ENCODE measurements around the gene TPM3.
"Not testable (repeated sequence)": the region's sequence is repeated elsewhere in the genome, so short reads cannot be mapped to it uniquely, and the experiment has no call there.

TPM3 gene

DNA sequence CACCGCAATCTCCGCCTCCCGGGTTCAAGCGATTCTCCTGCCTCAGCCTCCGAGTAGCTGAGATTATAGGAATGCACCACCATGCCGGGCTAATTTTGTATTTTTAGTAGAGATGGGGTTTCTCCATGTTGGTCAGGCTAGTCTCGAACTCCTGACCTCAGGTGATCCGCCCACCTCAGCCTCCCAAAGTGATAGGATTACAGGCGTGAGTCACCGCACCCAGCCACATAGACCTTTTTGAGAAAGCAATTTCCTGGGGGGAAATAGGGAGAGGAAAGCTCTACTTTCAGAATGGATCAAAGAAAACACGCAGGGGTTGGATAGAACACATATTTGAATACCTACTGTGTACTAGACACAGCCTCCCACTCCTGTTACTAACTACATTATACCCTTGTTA is 13.9 kb upstream of the TPM3 start:
- DNase-seq, result not testable (repeated sequence)

DNA sequence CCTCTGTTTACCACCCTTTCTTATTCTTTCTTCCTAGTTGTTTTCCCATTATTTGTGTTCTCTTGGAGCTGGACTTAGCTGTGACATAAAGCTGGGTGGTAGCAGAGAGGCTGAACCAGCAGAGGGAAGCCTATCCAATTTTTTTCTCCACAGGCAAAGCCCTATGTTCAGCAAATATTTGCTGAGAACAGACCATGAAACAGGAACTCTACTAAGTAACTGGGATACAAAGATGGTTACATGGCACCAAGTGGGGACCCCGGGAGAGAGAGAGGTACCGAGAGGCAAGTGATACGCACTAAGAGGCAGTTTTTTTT is 7.6 kb upstream of the TPM3 start:
- no peak for DNase-seq

DNA sequence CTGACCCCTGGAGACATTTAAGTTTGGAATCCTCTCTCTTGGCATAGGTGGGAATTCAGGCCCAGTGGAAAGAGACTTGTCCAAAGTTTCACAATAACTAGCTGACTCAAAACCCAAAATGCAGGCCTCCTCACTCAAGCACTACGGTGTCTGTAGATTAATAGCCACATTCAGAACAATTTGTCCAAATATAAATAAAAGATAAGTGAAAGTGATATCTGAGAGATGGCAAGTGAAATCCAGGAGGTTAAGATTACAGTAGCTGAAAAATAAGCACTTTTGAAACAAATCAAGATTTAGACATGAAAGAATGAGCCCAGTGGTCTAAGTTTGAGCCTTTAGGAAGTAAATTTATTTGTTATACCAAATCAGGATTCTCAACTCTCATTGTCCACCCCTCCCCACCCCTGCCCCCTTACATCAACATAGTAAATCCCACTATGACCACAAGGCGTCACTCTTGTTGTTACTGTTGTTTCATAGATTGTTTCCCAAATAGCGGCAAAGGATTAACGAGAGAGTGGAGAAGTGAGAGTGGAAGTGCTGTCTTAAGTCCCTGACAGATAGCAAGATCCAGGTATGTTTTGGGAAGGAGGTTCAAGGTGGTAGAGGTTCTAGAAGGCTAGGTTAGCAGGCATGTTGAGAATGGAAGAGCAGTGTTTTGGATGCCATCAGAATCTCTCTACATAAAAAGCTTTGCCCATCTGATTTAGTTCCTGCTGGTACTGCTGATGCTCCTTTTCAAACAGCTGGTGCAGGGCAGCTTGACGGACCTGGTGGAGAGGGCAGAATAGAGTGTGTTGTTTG is 7.1 kb upstream of the TPM3 start:
- no peak for DNase-seq

DNA sequence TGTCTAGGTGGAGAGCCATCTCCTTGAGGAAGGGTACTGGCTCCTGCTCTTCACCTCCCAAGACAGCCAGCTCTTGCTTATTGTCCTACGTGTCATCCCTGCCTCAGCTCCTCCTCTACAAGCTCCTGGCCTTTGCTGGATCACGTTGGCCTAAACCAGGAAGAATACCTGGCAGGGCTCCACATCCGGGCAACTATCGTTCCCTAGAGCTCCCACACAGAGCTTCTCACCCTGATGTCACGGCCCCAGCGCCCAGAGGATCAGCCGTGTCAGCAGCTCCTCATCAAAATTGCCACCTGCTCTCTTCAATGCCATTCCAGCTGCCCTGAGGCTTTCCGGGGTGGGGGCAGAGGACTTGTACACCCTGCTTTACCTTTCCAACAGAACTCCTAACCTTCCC is 1.9 kb upstream of the TPM3 start:
- DNase-seq, result no peak

DNA sequence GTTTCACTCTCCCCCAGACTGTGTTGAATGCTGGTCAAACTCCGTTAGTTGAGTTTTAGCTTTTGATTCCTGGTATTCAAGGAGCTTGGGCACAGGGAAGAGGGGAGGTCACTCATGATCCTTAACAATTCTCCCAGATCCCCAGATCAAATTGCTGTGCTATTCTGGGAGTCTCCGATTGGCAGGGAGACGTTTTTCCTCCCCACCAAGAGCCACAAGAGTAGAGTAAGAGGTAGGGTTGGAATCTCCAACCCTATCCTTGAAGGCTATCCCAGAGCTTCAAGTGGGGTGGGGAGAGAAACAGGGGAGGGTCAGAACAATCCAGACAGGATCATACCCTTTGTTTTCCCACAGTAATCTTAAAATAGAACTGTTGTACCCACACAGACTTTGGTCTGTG is 576 bp upstream of the TPM3 start:
- DNase-seq, result no peak

DNA sequence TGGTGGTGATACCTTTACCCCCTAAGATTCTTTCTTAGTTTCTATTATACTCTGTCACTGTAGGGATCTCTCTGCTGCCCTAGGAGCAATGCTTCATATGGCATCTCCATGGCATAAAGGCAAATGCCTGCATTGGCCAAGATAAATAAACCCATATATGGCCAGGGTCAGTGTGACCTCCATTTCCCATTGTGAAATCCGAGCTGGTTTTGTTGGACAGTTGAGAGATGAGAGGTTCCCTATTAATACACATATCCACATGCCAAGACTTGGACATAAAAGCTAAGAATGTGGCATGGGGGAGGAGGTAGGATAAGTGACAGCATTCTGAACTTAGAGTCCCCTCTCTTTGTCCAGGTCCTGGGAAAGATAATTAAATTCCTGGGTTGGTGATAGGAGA is 1.4 kb downstream of the TPM3 start:
- no peak for DNase-seq

DNA sequence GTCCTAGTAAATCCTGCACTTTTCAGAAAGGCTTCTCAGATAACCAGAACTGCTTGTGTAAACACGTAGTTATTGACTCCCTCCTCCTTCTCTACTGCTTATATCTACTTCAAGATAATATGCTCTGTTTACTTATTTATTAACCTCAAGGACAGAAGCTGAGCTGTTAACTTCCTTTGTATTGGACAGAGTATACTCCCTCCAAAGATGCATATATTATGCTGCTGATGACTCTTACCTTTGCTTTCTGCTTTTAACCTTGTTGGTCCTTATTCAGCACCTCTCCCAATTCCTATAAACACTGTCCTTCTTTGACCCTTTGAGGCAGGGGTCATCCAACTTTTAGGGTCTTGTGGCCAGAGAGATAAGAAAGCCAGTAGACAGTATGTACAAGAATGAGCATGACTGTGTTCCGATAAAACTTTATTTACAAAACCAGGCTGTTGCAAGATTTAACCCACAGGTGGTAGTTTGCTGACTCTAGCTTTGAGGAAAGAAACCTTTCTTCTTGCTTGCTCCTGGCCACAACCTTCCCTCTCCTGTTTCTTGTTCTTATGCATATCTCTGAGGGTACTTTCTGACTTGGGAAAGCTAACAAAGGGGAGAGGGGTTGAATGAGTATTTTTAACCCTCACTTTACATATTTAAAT is 4.9 kb downstream of the TPM3 start:
- no peak for DNase-seq

DNA sequence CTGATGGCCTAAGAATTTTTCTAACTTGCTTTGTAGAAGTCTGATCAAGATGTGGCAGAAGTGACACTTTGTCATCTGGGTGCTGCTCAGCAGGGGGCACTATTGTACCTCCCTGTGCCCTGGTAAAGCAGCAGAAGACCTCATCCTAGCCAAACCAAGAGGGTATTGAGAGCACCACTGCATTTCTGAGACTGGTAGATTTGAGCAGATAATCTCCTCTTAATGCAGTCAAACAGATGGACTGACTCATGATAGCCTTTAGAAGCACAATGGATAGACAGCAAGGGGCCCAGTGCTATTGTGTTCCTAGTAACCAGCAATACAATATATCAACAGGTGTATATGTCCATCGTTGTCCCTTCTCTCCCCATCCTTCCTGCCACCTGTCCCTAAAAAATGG is 5.7 kb downstream of the TPM3 start:
- peak; percentile 25 for DNase-seq

DNA sequence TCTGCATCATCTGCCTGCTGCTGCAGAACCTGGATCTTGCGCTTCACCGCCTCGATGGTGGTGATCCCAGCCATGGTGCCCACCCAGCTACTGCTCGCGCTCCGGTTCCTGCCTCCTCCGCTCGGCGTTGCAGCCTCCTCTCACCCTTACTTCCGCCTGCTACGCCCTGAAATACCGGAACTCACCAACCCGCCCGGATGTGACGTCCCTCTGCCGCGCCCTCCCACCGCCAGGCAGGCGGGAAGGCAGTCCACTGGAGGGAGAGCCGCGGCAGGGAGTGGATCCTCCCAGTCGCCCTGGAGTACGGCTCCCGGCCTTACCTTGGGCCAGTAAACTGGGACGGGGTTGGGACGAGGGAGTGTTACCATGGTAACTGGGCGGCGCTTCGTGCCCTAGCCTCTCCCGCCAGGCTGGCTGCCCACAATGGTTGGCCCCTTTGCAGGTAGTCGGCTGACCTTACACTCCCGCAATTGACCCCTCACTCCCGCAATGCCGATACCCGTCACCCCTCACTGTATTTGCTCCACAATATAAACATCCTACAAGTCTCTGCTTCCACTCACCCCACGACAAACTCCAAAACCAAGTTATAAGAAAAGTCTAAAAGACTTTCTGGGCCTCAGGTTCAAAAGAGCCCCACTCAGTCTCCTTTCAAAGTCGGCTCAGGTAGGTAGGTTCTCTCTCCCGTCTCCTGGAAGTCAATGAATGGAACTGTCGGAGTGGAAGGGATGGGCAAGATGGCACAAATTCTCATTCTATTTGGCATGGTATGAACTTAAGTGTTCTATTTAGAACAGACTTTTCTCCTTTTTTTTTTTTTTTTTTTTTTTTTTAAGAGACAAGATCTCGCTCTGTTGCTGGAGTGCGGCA is 8.6 kb downstream of the TPM3 start:
- DNase-seq, result peak; percentile 90

DNA sequence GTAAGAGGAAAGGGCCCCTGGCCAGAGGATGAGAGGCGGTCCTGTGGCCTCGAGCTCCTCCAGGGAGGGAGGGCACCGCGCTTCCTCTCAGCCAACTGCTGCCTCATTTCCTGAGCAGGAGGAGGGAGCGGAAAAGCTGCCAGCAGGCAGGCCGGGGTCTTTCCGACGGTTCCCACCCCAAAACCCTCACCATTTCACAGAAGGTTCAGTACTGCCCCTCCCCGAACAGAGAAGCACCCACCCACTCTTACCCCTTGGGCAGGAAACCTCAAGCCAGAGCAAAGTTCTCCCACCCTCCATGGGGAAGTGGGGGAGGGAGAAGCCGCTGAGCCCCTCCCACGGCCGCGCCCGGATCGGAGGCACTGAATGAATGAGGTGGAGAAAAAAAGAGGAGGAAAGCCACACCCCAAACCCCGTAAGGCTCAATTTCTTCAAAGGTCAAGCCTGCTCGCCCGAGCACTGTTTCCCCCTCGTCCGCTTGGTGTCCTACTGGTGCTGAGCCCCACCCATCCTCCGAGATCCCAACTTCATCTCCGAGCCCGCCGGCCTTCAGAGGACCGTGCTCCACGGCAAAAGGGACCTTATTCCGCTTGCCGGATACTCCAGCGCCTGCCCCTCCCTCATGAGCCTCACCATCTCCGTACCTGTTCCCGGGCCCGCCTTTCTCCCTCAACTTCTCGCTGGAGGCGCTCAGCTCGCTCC is 9.4 kb downstream of the TPM3 start:
- DNase-seq, result no peak

DNA sequence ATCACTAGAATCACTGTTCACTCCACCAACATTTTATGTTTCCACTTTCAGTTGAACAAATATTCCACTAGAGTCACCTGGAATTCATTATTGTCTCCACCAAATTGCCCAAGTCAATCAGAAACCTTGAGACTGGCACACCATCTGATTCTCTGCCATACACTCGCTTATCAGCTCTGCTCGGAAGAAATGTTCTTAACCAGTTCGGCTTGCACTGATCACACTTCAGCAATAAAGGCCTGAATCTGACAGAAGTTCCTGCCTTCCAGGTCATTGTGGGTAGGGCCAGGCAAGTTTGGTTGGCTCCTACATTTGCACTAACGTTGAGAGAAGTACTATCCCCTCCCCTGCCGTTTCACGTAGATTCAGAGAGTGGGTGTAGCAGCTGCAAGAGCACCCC is 10.0 kb downstream of the TPM3 start:
- DNase-seq, result no peak

DNA sequence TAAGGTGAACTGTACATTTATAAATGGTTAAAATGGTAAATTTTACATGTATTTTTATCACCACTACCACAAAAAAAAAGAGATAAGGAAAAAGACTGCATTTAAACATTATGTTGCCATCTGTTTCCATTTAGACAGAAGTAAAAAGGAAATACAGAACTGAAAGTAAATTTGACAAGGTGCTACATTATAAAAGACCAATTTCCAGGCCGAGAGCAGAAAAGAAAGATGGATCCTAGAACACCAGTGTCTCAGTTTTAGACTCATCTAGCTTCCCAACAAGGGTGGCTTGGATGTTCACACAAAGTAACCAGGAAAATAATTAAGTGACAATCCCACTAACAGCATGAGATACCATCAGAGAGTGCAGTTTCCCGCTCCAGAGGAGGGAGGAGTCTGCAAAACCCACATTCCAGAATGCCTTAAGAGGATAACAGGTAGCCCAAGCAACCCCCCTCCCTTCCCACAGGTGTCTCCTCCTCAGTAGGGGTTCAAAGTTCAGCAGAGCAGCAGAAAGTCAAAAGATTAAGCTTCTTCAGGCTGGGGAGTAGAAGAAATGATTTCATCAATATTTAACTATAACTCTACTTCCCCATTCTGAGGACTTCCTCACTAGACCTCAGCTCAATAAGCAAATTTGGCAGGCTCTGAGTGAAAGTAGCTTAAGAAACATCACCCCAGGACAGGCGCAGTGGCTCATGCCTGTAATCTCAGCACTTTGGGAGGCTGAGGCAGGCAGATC is 11.8 kb downstream of the TPM3 start:
- DNase-seq, result no peak

DNA sequence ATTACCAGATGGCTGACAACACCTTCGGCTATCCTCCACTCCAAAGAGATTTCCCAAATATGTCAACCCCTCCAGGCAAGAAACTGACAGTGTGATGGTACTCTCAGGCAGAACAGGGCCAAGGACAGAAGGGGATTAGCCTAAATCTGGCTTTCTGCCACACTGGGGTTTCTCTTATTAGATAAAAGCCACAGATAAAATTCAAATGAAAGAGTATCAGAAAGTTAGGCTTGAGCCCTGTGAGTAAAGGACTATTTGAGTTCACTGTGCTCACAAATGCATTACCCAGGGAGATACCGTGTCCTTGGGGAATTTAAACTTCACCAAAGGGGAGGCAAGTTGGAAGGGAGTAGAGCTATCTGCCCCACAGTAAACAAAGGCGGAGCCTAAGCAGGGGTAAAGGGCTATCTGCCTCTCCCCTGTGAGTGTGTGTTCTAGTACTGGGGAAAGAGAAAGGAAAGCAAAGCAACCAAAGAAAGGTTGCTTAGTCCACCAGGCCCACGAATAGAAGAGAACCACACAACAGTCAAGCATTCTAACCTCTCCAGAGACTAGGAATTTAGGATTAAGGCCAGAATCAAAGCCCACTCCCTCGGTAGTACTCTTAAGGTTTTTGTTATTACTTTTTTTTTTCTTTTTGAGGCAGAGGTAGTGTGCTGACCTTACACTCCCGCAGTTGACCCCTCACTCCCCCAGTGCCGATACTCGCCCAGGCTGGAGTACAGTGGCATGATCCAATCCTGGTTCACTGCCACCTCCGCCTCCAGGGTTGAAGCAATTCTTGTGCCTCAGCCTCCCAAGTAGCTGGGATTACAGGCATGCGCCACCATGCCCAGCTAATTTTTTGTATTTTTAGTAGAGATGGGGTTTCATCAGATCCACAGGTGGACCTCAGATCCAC is 12.7 kb downstream of the TPM3 start:
- no peak for DNase-seq

DNA sequence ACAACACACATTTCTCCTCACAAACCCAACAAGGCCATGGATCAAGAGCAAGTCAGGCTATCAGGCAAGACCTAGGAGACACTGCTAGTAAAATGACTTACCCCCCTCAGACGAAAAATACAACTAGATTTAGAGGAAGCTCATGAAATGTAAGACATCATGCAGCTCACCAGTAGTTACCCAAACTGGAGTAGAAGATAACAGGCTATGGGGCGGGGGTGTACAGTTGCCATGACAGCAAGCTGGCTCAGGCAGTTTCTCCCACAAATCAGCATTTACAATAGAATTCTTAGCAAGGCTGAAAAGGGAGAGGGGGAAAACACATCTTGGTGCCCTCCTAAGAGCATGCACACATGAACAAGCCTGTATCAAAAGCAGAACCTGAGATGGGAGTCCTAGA is 13.9 kb downstream of the TPM3 start:
- no peak for DNase-seq

DNA sequence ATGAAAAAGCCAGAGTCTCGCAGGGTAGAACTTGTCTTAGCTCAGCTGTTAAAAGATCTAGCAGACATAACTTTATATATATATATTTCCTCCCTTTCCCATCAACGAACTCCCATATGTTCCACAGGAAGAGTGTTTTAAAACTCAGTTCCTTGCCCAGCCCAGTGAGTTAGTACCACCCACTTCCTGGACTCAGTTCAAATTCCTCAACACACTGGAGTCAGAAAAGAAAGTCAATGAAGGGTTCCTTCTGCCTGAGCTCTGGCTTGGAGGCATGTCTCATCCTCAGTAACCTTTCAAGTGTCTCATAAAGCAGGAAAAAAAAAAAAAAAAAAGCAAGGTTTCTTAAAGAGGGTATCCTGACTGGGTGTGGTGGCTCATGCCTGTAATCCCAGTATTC is 15.6 kb downstream of the TPM3 start:
- DNase-seq, result no peak

DNA sequence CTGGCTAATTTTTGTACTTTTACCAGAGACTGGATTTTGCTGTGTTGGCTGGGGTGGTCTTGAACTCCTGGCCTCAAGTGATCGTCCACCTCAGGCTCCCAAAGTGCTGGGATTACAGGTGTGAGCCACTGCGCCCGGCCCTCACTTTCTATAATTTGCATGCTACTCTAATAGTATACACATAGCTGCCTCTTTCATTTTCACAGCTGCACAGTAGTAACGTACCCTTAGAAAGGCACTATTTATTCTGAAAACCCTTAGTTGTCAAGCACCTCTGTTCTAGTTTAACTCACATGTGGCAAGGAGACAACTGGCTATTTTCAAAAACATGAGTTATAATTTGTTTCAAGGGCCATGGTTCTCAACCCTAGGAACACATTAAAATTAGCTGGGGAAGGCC is 17.2 kb downstream of the TPM3 start:
- DNase-seq, result no peak

DNA sequence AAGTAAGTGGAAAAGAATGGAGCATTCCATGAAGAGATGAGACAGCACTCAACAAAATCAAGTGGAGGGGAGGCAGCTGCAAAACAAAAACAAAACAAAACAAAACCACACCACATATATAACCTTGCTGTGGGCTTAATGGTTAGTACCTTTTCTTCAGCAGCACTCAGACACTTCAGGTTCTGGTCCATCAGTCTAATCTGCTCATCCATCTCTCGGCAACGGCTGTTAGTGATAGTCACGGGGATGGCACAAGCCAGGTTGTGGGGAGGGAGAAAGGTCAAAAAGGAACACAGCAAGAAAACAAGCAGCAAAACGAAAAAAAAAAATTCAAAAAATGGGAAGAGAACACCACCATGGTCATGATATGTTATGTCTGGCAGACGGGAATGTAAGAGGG is 20.0 kb downstream of the TPM3 start:
- DNase-seq, result no peak

DNA sequence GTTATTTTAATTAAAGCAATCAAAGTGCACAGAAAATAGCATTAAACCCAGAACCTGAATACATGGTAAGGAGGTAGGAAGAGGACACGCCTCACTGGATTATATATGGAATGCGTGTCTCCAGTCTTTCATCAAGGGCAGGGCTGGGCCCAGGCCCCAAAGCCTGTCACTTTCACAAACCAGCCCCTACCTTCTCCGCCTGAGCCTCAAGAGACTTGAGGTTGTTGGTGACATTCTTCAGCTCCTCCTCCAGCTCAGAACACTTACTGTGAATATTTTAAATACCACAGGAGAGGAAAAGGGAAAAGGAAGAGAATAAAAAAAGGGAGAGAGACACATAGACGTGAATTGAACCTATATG is 20.7 kb downstream of the TPM3 start:
- DNase-seq, result no peak

DNA sequence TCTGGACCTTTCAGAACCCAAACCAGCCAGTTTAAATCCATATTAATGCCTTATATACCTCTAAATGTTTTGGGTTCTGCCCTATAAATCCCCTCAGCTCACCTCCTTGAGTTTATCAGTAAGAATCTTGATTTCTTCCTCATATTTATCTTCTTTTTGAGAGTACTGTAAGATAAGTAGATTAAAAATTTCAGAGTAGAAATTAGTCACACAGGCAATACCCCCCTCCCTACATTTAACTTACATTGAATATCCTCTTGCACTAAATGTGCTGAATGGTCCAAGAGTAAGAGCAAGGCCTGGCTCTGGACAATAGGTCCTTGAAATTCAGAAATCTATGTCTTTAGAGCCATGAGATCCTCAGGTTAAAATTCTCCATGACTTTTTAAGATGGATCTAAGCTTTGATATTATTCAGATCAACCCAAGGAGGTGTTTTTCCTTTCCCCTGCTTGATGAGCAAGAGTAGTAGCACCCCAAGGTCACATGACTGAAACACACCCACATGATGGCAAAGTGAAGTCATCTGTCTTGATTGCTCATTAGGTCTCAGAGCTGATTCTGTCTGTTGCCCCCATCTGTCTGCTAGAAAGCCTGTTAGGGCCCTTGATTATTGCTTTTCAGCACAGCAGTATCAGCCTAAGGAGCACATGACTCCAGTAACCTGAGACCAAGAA is 21.2 kb downstream of the TPM3 start:
- DNase-seq, result no peak

DNA sequence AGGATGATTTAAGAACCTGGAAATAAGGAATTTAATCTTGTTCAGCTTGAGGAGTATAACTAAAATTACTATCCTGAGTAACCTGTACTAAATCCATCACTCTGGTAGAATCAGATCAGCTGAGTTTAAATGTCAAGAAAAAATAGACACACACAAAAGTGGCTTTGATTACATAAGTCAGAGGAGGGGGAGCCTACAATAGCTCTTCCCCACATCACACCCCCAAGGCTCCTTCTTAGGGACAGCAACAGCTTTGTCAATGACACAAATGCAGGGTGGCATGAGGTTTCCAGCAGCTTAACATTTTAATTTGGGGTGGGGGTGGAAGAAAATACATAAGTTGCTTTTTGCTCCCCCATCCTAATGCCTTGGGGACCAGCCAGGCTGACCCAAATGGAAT is 24.4 kb downstream of the TPM3 start:
- DNase-seq, result no peak

DNA sequence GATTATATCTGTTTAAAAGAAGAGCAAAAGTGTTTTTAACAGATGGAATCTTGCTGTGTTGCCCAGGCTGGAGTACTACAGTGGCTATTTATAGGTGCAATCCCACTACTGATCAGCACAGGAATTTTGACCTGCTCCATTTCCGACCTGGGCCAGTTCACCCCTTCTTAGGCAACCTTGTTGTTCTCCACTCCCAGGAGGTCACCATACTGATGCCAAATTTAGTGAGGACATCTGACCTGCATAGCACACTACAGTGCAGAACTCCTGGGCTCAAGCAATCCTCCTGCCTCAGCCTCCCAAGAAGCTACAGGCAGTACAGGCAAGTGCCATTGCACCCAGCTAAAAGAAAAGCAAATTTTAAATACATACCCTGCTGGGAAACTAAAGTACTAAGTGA is 25.7 kb downstream of the TPM3 start:
- no peak for DNase-seq

Data from NCI-H1417 treated with DMSO at 0.1 percent for 48 hours (cell line).